PC-9 (cell line): ENCODE measurements around the gene EVC.

ENCODE experiments used
- CTCF ChIP-seq: fragments of 200-600 bp; sonication (generic); conservative IDR thresholded peaks from 2 replicates; pipeline ENCODE4 v1.6.1; 2017; ENCODE audit warnings: mixed run types, antibody characterized with exemption, mild to moderate bottlenecking, moderate library complexity
- EZH2 ChIP-seq: fragments of 200-600 bp; sonication (generic); IDR thresholded peaks from 2 replicates; pipeline ENCODE4 v1.8.0; 2017; ENCODE audit warnings: antibody characterized with exemption, low read depth

GRCh38 chr4:5738061-5738460 lies 27.1 kb downstream of the EVC start:
- TF ChIP-seq CTCF (no peak), EZH2 (no peak)
